A549 (cell line): ENCODE measurements around the gene SLC6A19.

Experiments used
- CEBPB ChIP-seq, 2 experiments: fragments of >200 bp in 1 of 2; sonication (Bioruptor Twin) in 1 of 2; formaldehyde crosslinking in 1 of 2; IDR thresholded peaks; 2 replicates each; pipeline ENCODE4 v1.6.1; 2012 to 2016
- CHD2 ChIP-seq: fragments of 150-350 bp; IDR thresholded peaks from 2 replicates; pipeline ENCODE4 v1.6.1; 2014; ENCODE audit warnings: low read length; ENCODE audit not compliant: partially characterized antibody
- ESRRA ChIP-seq: fragments of 150-350 bp; IDR thresholded peaks from 2 replicates; pipeline ENCODE4 v1.6.1; 2014; ENCODE audit warnings: mild to moderate bottlenecking, low read length, borderline replicate concordance
- JUN ChIP-seq, 2 experiments: fragments of >200 bp; sonication (Bioruptor Twin); formaldehyde crosslinking; IDR thresholded peaks; 2 replicates in 1 of 2; 3 replicates in 1 of 2; pipeline ENCODE4 v1.6.1; 2016 to 2017
- PBX3 ChIP-seq: IDR thresholded peaks from 2 replicates; pipeline ENCODE4 v1.6.1; 2012
- POLR2A ChIP-seq: IDR thresholded peaks from 2 replicates; pipeline ENCODE4 v1.6.1; 2012; ENCODE audit warnings: mild to moderate bottlenecking, low read length
- RCOR1 ChIP-seq: fragments of 150-350 bp; IDR thresholded peaks from 2 replicates; pipeline ENCODE4 v1.6.1; 2014; ENCODE audit warnings: antibody characterized with exemption, low read length, low read depth
- RFX5 ChIP-seq: fragments of 450-650 bp; IDR thresholded peaks from 2 replicates; pipeline ENCODE4 v1.7.1; 2014; ENCODE audit warnings: antibody characterized with exemption, mild to moderate bottlenecking, moderate library complexity
- TF ChIP-seq, protein P1 (sequence below): fragments of >200 bp; sonication (Bioruptor Twin); formaldehyde crosslinking; IDR thresholded peaks from 3 replicates; pipeline ENCODE4 v1.5.1; 2016
- TF ChIP-seq, protein P2 (sequence below): IDR thresholded peaks from 2 replicates; pipeline ENCODE4 v1.6.1; 2012; ENCODE audit warnings: low read depth, borderline replicate concordance
- TF ChIP-seq, protein P3 (sequence below): fragments of 200-600 bp; sonication (generic); IDR thresholded peaks from 2 replicates; pipeline ENCODE4 v1.6.1; 2016; ENCODE audit warnings: antibody characterized with exemption, mild to moderate bottlenecking, moderate library complexity

GRCh38 chr5:1207555-1207954 lies 6.2 kb downstream of the SLC6A19 start:
- TF ChIP-seq, protein P1, sequence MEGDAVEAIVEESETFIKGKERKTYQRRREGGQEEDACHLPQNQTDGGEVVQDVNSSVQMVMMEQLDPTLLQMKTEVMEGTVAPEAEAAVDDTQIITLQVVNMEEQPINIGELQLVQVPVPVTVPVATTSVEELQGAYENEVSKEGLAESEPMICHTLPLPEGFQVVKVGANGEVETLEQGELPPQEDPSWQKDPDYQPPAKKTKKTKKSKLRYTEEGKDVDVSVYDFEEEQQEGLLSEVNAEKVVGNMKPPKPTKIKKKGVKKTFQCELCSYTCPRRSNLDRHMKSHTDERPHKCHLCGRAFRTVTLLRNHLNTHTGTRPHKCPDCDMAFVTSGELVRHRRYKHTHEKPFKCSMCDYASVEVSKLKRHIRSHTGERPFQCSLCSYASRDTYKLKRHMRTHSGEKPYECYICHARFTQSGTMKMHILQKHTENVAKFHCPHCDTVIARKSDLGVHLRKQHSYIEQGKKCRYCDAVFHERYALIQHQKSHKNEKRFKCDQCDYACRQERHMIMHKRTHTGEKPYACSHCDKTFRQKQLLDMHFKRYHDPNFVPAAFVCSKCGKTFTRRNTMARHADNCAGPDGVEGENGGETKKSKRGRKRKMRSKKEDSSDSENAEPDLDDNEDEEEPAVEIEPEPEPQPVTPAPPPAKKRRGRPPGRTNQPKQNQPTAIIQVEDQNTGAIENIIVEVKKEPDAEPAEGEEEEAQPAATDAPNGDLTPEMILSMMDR = no peak
- TF ChIP-seq ESRRA = no peak
- TF ChIP-seq, protein P2, sequence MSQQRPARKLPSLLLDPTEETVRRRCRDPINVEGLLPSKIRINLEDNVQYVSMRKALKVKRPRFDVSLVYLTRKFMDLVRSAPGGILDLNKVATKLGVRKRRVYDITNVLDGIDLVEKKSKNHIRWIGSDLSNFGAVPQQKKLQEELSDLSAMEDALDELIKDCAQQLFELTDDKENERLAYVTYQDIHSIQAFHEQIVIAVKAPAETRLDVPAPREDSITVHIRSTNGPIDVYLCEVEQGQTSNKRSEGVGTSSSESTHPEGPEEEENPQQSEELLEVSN = no peak
- no peak for TF ChIP-seq JUN (IDR thresholded peaks at IDR 0.05)
- no peak for TF ChIP-seq PBX3
- no peak for TF ChIP-seq RFX5
- no peak for TF ChIP-seq CEBPB (IDR thresholded peaks at IDR 0.05)
- no peak for TF ChIP-seq POLR2A
- no peak for TF ChIP-seq CHD2
- TF ChIP-seq, protein P3, sequence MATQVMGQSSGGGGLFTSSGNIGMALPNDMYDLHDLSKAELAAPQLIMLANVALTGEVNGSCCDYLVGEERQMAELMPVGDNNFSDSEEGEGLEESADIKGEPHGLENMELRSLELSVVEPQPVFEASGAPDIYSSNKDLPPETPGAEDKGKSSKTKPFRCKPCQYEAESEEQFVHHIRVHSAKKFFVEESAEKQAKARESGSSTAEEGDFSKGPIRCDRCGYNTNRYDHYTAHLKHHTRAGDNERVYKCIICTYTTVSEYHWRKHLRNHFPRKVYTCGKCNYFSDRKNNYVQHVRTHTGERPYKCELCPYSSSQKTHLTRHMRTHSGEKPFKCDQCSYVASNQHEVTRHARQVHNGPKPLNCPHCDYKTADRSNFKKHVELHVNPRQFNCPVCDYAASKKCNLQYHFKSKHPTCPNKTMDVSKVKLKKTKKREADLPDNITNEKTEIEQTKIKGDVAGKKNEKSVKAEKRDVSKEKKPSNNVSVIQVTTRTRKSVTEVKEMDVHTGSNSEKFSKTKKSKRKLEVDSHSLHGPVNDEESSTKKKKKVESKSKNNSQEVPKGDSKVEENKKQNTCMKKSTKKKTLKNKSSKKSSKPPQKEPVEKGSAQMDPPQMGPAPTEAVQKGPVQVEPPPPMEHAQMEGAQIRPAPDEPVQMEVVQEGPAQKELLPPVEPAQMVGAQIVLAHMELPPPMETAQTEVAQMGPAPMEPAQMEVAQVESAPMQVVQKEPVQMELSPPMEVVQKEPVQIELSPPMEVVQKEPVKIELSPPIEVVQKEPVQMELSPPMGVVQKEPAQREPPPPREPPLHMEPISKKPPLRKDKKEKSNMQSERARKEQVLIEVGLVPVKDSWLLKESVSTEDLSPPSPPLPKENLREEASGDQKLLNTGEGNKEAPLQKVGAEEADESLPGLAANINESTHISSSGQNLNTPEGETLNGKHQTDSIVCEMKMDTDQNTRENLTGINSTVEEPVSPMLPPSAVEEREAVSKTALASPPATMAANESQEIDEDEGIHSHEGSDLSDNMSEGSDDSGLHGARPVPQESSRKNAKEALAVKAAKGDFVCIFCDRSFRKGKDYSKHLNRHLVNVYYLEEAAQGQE = no peak
- no peak for TF ChIP-seq RCOR1
